GM19238 (cell line): Measurements from ENCODE around the gene CACUL1.

Source experiments
- DNase-seq: peaks from one replicate; pipeline ENCODE4 v3.0.0; 2011; ENCODE audit warnings: low spot score; ENCODE audit not compliant: insufficient read length

The CACUL1 gene

GRCh38 chr10:118638680-118639079, 116.1 kb downstream of the CACUL1 start:
- no peak for DNase-seq

GRCh38 chr10:118635674-118636402, 118.9 kb downstream of the CACUL1 start:
- no peak for DNase-seq

GRCh38 chr10:118633786-118634185, 121.0 kb downstream of the CACUL1 start:
- no peak for DNase-seq

DNA sequence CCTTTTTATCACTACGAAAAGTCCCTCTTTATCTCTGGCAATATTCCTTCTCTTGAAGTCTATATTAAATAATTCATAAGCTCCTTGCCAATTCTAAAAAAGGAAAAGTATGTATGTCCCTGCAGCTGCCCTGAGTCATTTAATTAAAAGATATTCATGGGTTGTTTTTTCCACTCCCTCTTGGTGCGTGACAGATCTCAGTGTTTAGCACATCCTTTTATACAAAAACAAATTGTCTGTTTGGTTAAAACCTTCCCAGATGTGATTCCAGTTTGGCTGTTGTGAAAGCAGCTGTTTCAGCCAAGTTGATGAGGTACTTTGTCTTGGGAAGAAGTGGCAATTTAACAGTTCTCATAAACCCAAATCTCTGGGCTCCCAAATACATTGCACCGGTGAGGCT, 125.6 kb downstream of the CACUL1 start:
- no peak for DNase-seq

DNA sequence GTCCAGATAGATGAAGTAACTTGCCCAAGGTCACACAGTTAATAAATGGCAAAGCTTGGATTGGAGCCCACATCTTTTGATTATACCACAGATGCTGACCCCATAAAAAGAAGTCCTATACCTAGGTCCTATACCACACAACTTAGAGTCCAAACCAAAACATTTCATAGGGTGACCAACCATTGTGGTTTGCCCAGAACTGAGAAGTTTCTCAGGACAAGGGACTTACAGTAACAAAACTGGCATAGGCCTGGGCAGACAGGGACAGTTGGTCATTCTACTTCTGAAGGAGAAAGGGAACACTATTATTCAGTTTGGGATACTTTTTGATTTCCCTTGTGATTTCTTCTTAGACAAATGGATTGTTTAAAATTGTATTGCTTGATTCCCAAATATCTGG, 126.4 kb downstream of the CACUL1 start:
- no peak for DNase-seq

DNA sequence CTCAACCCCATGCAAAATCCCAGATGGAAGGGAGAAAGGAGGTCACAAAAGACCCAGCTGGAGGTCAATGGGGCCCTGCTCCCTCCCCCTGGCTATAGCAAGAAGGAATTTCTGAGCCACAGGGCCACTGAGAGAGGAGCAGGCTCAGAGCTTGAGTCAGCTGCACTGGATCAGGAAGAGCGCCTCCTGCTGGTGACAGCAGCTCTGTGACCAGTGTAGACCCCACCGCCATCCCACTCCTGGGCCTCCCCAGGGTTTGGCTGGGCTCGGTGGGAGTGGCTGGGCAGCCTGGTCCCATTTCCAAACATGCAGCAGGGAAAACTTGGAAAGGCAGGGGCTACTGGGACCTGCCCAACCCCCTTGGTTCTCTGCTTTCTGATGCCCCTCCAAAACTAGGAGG, 127.8 kb downstream of the CACUL1 start:
- DNase-seq = no peak
